Osteoblast (primary cell): Measurements from ENCODE around the gene FBXO9. TPM values are rescaled to one million over a fixed set of nuclear protein-coding genes. Genes with fewer than 3 reads are reported as not detected.

Experiments used
- DNase-seq: peaks from one replicate; pipeline ENCODE4 v3.0.0; 2011; ENCODE audit warnings: low spot score, mixed read lengths; ENCODE audit not compliant: insufficient read length; ENCODE audit errors: missing footprints
- H2AFZ ChIP-seq: 2 replicates; pipeline ENCODE4 v1.6.0; 2011; ENCODE audit warnings: mild to moderate bottlenecking, low read length
- H3K27ac ChIP-seq: 2 replicates; pipeline ENCODE4 v1.5.1; 2011; ENCODE audit warnings: mild to moderate bottlenecking, low read depth, low read length, moderate library complexity
- H3K27me3 ChIP-seq: 2 replicates; pipeline ENCODE4 v1.6.0; 2012; ENCODE audit warnings: mild to moderate bottlenecking, control low read depth, inconsistent platforms, low read length, moderate library complexity; ENCODE audit not compliant: insufficient read depth
- H3K36me3 ChIP-seq: 2 replicates; pipeline ENCODE4 v1.5.1; 2011; ENCODE audit warnings: mild to moderate bottlenecking, low read length, control low read depth, moderate library complexity; ENCODE audit not compliant: insufficient read depth
- H3K4me1 ChIP-seq: 2 replicates; pipeline ENCODE4 v1.5.1; 2011; ENCODE audit warnings: mild to moderate bottlenecking, low read length, control low read depth, moderate library complexity; ENCODE audit not compliant: insufficient read depth
- H3K4me2 ChIP-seq: 2 replicates; pipeline ENCODE4 v1.6.0; 2011; ENCODE audit warnings: mild to moderate bottlenecking, low read length; ENCODE audit not compliant: insufficient read depth
- H3K4me3 ChIP-seq: fragments of 200-600 bp; sonication (generic); 3 replicates; pipeline ENCODE4 v1.5.1; 2012; ENCODE audit warnings: mild to moderate bottlenecking, low read length, inconsistent platforms; ENCODE audit not compliant: insufficient read depth
- H3K79me2 ChIP-seq: 2 replicates; pipeline ENCODE4 v1.6.0; 2012; ENCODE audit warnings: mild to moderate bottlenecking, low read length, control low read depth, inconsistent platforms; ENCODE audit not compliant: insufficient read depth
- H3K9me3 ChIP-seq: 2 replicates; pipeline ENCODE4 v1.5.1; 2011; ENCODE audit warnings: low read depth, low read length, control low read depth
- H4K20me1 ChIP-seq: 2 replicates; pipeline ENCODE4 v1.6.0; 2012; ENCODE audit warnings: mild to moderate bottlenecking, low read length, control low read depth; ENCODE audit not compliant: insufficient read depth
- total RNA-seq: library from RNA; depleted of rRNA; stranded (reverse); fragments of >200 nt; gene quantifications from 2 replicates; pipeline ENCODE4 v1.2.3, GENCODE V29; 2012
- TF ChIP-seq, protein P1 (sequence below): IDR thresholded peaks from 2 replicates; pipeline ENCODE4 v1.5.1; 2011; ENCODE audit warnings: mild to moderate bottlenecking, low read depth, low read length, moderate library complexity; ENCODE audit errors: extremely low read depth

Gene FBXO9
- total RNA-seq, 1 donor = 53.6 TPM

DNA sequence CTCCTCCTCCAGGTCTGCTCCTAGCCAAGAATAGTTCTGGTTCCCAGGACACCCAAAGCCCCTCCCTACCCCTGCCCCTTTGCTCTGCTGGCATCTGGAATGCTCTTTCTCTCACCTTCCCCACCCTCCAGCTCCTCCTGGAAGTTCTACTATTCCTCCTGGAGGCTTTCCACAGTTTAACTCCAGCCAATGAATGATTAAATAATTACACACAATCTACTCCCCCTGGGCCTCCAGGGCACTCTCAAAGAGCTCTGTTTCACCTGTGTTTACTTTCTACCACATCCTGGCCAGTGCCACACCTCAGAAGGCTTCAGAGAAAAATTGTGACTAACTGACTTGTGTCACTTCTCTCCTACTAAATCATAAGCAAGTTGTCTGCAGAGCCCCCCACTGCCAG lies 47.2 kb downstream of the FBXO9 start:
- H3K27me3 ChIP-seq = peaks cover 10% of the 10 kb centered on the region
- no peak overlapping the region for H3K4me3 ChIP-seq
- peaks cover under 1% of the 10 kb centered on the region for H3K4me1 ChIP-seq
- H4K20me1 ChIP-seq = no peaks in the 10 kb centered on the region
- DNase-seq = no peak
- no peak overlapping the region for H3K4me2 ChIP-seq
- H3K36me3 ChIP-seq = no peaks in the 10 kb centered on the region
- no peak overlapping the region for H2AFZ ChIP-seq
- H3K9me3 ChIP-seq = no peaks in the 10 kb centered on the region
- TF ChIP-seq, protein P1, sequence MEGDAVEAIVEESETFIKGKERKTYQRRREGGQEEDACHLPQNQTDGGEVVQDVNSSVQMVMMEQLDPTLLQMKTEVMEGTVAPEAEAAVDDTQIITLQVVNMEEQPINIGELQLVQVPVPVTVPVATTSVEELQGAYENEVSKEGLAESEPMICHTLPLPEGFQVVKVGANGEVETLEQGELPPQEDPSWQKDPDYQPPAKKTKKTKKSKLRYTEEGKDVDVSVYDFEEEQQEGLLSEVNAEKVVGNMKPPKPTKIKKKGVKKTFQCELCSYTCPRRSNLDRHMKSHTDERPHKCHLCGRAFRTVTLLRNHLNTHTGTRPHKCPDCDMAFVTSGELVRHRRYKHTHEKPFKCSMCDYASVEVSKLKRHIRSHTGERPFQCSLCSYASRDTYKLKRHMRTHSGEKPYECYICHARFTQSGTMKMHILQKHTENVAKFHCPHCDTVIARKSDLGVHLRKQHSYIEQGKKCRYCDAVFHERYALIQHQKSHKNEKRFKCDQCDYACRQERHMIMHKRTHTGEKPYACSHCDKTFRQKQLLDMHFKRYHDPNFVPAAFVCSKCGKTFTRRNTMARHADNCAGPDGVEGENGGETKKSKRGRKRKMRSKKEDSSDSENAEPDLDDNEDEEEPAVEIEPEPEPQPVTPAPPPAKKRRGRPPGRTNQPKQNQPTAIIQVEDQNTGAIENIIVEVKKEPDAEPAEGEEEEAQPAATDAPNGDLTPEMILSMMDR = no peak
- no peak overlapping the region for H3K27ac ChIP-seq
- no peaks in the 10 kb centered on the region for H3K79me2 ChIP-seq

DNA sequence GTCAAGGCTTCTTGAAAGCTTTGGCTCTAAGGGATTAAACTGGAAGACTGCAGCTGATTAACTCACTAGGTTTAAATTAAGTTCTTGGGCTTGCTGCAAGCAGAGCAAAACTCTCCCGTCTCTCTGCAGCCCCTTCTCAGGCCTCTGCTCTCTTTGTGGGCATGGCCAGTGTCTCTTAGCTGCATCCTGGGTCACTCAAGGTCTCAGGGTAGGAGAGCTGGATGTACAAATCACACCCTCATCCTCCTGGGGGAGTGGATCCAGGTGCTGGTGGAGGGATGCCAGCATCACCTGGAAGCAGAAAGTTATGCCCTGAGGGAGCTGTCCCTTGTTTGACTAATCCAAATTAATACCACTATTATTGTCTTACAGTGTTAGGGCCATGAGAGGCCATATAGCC lies 47.7 kb downstream of the FBXO9 start:
- H4K20me1 ChIP-seq = no peaks in the 10 kb centered on the region
- H3K9me3 ChIP-seq = no peaks in the 10 kb centered on the region
- DNase-seq = no peak
- no peak overlapping the region for H3K4me3 ChIP-seq
- no peak overlapping the region for H3K27ac ChIP-seq
- no peaks in the 10 kb centered on the region for H3K79me2 ChIP-seq
- peaks cover 10% of the 10 kb centered on the region for H3K27me3 ChIP-seq
- no peaks in the 10 kb centered on the region for H3K36me3 ChIP-seq
- TF ChIP-seq, protein P1 = no peak
- no peak overlapping the region for H2AFZ ChIP-seq
- no peaks in the 10 kb centered on the region for H3K4me1 ChIP-seq
- H3K4me2 ChIP-seq = no peak overlapping the region

DNA sequence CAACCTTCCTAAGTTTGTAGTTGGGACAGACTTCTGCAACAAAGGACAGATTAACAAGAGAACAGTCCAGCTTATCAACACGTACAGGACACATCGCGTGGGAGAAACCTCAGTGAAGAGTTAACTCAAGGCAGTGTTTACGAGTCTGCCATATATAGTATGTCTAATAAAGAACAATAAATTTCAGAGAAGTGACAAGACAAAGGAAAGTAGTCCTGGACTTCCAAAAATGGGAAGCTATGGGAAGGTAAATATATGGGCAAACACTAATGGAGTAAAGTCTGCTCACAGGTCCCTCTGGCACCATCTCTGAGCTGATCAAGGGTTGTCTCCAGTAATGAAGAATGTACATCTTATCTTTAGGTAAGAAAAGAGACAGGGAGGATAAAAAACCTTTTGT lies 48.5 kb downstream of the FBXO9 start:
- H3K27ac ChIP-seq = no peak overlapping the region

DNA sequence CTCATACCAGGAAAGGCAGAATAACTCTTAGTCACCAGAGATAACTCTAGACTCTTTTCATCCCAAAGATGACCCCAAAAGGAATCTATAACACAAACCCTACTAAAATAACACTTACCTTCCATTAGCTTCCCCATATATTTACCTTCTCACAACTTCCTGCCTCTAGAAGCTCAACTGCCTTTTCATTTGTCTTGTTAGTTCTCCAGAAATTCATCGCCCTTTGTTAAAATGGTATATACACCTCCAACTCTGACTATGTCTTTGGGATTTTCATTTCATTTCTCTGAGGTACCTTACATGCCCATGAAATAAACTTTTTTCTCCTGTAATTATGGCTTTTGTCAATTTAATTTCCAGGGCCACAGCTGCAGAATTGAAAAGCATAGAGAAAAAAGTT lies 49.9 kb downstream of the FBXO9 start:
- Histone ChIP-seq H3K4me3 (no peak overlapping the region), H2AFZ (no peak overlapping the region), H3K27ac (no peak overlapping the region), H4K20me1 (no peaks in the 10 kb centered on the region), H3K4me2 (no peak overlapping the region), H3K9me3 (no peaks in the 10 kb centered on the region), H3K79me2 (no peaks in the 10 kb centered on the region), H3K27me3 (peaks cover 10% of the 10 kb centered on the region), H3K4me1 (peaks cover 9% of the 10 kb centered on the region), H3K36me3 (no peaks in the 10 kb centered on the region)
- TF ChIP-seq, protein P1 = no peak
- no peak for DNase-seq

More for the DNA sequence above, 48.5 kb downstream of the FBXO9 start:
- H3K4me3 ChIP-seq = no peak overlapping the region
- no peaks in the 10 kb centered on the region for H3K4me1 ChIP-seq
- DNase-seq = peak; percentile 31
- no peaks in the 10 kb centered on the region for H3K36me3 ChIP-seq
- H2AFZ ChIP-seq = no peak overlapping the region
- TF ChIP-seq, protein P1 = no peak
- no peaks in the 10 kb centered on the region for H4K20me1 ChIP-seq
- peaks cover 10% of the 10 kb centered on the region for H3K27me3 ChIP-seq
- H3K4me2 ChIP-seq = no peak overlapping the region
- H3K79me2 ChIP-seq = no peaks in the 10 kb centered on the region
- H3K9me3 ChIP-seq = no peaks in the 10 kb centered on the region
